HAP-1 (cell line): ENCODE data around the gene NUDT4B.
"Not testable (repeated sequence)": the region's sequence is repeated elsewhere in the genome, so short reads cannot be mapped to it uniquely, and the experiment has no call there.

Experiments
- DNase-seq, 2 experiments: peaks; one replicate each; pipeline ENCODE4 v3.0.0-alpha.2; 2016 to 2020; ENCODE audit warnings: low spot score in 2 of 2
- H3K27me3 ChIP-seq: fragments of 250-450 bp; sonication (Bioruptor Pico); 2 replicates; pipeline ENCODE4 v1.5.1; 2020; ENCODE audit warnings: low read depth, mild to moderate bottlenecking, moderate library complexity
- H3K36me3 ChIP-seq: fragments of 250-450 bp; sonication (Bioruptor Pico); replicated peaks from 2 replicates; pipeline ENCODE4 v1.5.1; 2020; ENCODE audit warnings: mild to moderate bottlenecking
- H3K4me1 ChIP-seq: fragments of 250-450 bp; sonication (Bioruptor Pico); 2 replicates; pipeline ENCODE4 v1.5.1; 2020; ENCODE audit warnings: mild to moderate bottlenecking
- H3K4me3 ChIP-seq: fragments of 250-450 bp; sonication (Bioruptor Pico); 2 replicates; pipeline ENCODE4 v1.5.1; 2020; ENCODE audit warnings: mild to moderate bottlenecking, moderate library complexity
- H3K9me3 ChIP-seq: fragments of 250-450 bp; sonication (Bioruptor Pico); 2 replicates; pipeline ENCODE4 v1.5.1; 2020; ENCODE audit warnings: mild to moderate bottlenecking, moderate library complexity
- in situ Hi-C: fragments of 300-500 bp; cut with MboI; formaldehyde crosslinking; loops from 3 replicates; pipeline ENCODE4 v1.14.3; 2020; ENCODE audit warnings: low sequenced_read_pairs, inconsistent platforms, mixed read lengths

Gene NUDT4B

DNA sequence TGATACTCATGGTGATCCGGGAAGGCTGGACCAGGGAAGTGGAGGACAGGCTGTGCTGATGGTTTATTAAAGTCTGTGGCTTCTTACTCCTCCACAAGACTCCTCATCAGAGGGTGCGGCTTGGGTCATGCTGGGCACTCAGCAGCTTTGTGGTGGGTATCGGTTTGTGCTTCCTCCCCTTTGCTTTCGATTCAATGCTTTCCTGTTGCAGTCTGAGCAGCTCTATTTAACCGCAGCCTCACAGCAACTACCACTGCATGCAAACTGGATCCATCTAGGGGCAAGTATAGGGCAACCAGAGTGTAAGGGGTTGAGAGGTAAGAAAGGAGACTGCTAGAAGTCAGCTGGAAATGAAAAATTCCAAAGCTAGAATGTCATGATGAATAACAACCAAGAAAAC lies 9.8 kb downstream of the NUDT4B start:
- DNase-seq, H3K36me3 ChIP-seq, H3K4me1 ChIP-seq, H3K9me3 ChIP-seq, H3K27me3 ChIP-seq, in situ Hi-C loops, H3K4me3 ChIP-seq: not testable (repeated sequence)

DNA sequence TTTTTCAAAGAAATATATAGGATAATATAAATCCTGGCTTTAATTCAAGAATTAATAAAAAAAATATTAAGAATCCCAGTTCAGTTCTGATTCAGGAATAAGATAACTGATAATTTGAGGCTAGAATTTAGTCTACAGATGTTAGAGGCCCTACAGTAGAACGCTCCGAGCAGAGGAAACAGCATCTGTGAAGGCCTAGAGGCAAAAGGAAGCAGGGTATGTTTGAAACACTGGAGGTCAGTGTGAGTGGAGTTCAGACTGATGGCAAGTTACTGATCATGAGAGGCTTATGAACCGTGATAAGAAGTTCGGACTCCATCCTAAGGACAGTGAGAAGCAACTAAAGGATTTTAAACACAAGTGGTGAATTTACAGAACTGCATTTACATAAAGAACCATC lies 10.4 kb downstream of the NUDT4B start:
- H3K36me3 ChIP-seq, H3K4me3 ChIP-seq, in situ Hi-C loops, H3K4me1 ChIP-seq, DNase-seq, H3K27me3 ChIP-seq, H3K9me3 ChIP-seq: not testable (repeated sequence)

DNA sequence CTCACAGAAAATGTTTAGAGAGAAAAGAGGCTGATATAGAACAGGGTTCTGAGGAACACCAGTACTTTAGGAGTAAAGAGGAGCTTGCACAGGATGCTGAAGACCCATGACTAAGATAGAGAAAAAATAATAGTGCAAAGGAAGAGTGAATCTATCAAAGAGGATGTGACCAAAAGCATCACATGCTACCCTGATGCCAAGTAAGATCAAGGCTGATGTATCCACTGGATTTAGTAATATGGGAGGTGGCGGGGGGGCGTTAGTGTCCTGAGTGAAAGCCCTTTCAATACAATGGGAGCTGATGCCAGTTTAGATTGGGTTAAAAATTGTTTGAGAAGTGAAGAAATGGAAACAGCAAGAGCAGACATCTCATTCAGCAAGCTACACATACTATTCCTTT lies 11.2 kb downstream of the NUDT4B start:
- in situ Hi-C loops, H3K9me3 ChIP-seq, H3K27me3 ChIP-seq, H3K36me3 ChIP-seq, H3K4me1 ChIP-seq, H3K4me3 ChIP-seq: not testable (repeated sequence)
- peak in 1 of 2 experiments; percentile 2 for DNase-seq

- H3K27me3 ChIP-seq, in situ Hi-C loops, H3K4me3 ChIP-seq, DNase-seq, H3K4me1 ChIP-seq, H3K9me3 ChIP-seq, H3K36me3 ChIP-seq: not testable (repeated sequence)
These were observed 11.6 kb downstream of the NUDT4B start for GRCh38 chr1:148760206-148760605.

DNA sequence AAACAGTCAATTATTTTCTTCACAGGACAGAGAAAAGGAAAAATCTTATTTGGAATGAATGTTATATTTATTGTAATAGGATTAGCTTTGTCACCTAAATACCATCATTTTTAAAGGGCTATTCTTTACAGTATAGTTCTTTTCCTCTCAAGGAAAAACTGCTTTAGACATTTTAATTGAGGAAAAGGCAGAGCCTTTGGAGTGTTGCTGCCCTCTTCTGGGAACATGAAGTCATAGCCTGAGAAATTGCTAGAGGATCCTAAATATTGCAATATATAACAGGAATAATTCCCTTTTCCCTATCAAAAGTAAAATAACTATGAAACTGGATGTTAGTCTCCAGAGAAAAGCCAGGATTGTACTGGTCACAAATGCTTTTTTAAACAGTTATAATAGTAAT lies 12.8 kb downstream of the NUDT4B start:
- H3K36me3 ChIP-seq, H3K27me3 ChIP-seq, DNase-seq, H3K4me3 ChIP-seq, H3K4me1 ChIP-seq, H3K9me3 ChIP-seq, in situ Hi-C loops: not testable (repeated sequence)

DNA sequence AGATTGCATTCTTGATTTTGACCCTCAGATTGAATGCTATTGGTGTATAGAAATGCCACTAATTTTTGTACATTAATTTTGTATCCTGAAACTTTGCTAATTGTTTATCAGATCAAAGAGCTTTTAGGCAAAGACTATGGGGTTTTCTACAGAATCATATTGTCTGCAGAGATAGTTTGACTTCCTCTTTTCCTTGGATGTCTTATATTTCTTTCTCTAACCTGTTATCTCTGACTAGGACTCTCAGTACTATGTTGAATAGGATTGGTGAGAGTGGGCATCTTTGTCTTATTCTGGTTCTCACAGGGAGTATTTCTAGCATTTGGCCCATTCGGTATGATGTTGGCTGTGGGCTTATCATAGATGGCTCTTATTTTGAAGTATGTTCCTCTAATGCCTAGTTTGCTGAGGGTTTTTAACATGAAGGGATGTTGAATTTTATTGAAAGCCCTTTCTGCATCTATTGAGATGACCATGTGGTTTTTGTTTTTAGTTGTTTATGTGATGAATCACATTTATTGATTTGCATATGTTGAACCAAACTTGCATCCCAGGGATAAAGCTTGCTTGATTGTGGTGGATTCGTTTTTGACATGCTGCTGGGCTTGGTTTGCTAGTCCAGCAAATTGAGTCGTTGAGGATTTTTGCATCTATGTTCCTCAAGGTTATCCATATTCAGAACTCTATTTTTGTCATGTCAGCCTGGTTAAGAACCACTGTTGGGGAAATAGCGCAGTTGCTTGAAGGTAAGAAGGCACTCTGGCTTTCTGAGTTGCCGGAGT lies 16.9 kb downstream of the NUDT4B start:
- H3K9me3 ChIP-seq, in situ Hi-C loops: not testable (repeated sequence)

DNA sequence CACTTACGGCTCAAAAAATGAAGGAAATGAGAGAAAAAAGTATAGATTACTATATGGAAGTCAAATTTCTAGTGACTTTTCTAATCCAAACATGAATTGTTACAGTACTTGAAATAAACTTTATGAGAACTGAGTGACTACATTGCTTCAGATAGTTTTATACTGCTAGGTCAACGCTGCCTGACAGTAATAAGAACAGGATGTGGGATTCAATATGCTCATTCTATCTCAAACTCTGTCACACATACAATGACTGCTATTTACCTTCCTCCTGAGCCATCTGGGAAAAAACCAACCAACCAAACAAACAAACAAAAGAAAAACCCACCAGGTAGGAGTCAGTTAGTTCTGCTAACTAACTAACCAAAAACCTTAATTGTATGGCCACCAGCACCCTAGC lies 20.0 kb downstream of the NUDT4B start:
- H3K36me3 ChIP-seq, H3K4me1 ChIP-seq, H3K9me3 ChIP-seq, H3K27me3 ChIP-seq, H3K4me3 ChIP-seq, in situ Hi-C loops, DNase-seq: not testable (repeated sequence)

More for the DNA sequence above, 16.9 kb downstream of the NUDT4B start:
- H3K36me3 ChIP-seq, H3K27me3 ChIP-seq, H3K4me1 ChIP-seq, H3K4me3 ChIP-seq, DNase-seq: not testable (repeated sequence)

DNA sequence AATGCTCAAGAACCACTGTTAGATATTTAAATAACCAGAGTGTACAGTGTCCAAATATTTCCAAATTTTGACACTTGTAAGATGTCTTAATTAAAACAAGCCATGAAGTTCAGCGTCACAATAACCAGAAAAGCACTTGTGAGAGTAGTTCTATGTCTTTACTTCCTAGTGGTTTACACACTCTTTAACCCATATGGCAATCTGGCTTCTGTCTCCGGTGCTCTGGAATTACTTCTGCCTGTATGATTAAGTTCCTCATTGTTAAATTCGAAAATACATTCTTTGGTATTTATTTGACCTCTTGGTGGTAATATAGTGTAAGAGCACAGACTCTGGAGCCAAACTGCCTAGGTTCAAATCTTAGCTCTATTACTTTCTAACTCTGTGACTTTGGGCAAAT lies 20.9 kb downstream of the NUDT4B start:
- DNase-seq, H3K36me3 ChIP-seq, H3K27me3 ChIP-seq, H3K4me3 ChIP-seq, H3K4me1 ChIP-seq, in situ Hi-C loops, H3K9me3 ChIP-seq: not testable (repeated sequence)

DNA sequence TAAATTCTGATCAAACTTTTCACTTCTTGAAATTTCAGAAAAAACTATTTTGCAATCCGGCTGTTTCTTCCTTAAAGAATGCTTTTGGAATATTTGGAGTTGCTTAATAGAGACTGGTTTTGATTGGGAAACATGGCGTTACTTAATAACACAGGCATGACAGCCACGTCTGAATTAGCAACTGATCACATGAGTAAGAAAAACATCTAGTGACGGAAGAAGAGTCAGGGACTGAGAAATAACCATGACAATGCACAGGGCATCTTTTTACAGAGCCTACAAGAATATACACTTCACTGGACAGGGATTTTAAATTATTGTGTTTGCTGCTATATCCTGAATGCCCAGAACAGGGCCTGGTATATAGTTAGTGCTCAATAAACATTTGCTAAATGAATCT lies 25.1 kb downstream of the NUDT4B start:
- in situ Hi-C loops = not testable (repeated sequence)

DNA sequence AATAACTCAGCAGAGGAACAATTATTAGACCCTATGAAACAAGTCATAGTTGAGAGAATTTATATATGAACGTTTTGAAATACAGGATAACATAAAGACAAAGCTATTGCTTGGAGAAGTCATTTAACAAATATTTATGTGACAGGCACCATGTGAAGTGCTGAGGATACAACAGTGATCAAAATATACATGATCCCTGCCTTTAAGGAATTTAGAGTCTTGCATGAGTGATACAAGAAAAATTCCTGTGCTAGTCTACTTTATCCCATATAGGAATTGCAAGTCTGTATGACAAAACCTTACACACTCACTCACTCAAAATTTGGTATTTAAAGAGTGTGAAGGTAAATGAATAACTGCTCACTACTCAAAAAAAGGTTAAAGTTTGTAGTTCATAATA lies 25.5 kb downstream of the NUDT4B start:
- H3K4me1 ChIP-seq, in situ Hi-C loops, DNase-seq, H3K4me3 ChIP-seq, H3K27me3 ChIP-seq, H3K9me3 ChIP-seq, H3K36me3 ChIP-seq: not testable (repeated sequence)

More for the DNA sequence above, 25.1 kb downstream of the NUDT4B start:
- not testable (repeated sequence) for H3K4me1 ChIP-seq, H3K4me3 ChIP-seq, H3K36me3 ChIP-seq, DNase-seq, H3K27me3 ChIP-seq, H3K9me3 ChIP-seq

DNA sequence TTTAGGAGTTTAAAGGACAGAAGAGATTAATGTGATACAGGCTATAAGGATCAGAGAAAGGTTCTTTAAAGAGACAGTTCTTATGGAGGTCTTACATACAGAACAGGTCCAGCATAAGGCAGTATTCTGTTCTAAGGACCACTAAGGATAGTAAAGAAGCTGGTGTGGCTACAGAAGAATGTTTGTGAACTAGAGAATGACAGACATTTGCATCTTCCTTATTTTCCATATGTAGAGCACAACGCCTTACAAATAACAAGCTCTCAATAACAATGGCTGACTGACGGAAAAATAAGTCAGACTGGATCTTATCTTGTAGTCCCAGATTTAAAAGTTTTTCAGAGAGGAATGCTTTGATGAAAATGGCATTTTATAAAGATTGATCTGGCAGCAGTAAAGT lies 26.7 kb downstream of the NUDT4B start:
- H3K4me1 ChIP-seq, in situ Hi-C loops, H3K9me3 ChIP-seq, DNase-seq, H3K27me3 ChIP-seq, H3K36me3 ChIP-seq, H3K4me3 ChIP-seq: not testable (repeated sequence)

DNA sequence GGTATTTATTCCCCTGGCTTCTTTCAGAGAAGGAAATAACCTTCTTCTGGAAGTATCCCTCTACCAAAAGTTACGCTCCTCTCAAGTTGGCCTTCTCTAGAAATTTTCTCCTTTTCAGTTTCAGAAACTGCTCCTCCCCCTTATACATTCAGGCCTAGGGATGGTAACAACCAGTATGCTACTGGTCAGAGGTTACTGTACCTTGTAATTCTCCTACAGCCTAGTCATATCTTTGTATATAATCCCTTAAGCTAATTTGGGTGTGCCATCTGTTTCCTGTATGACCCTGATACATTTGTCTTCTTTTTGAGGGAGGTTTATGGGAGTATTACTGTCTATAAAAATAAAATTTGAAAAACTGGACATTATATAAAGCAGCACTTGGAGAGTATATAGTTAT lies 29.1 kb downstream of the NUDT4B start:
- H3K9me3 ChIP-seq, in situ Hi-C loops, DNase-seq, H3K4me3 ChIP-seq, H3K27me3 ChIP-seq, H3K4me1 ChIP-seq, H3K36me3 ChIP-seq: not testable (repeated sequence)

GRCh38 chr1:148780404-148780803 lies 31.8 kb downstream of the NUDT4B start:
- DNase-seq, H3K27me3 ChIP-seq, H3K36me3 ChIP-seq, H3K4me3 ChIP-seq, H3K9me3 ChIP-seq, H3K4me1 ChIP-seq, in situ Hi-C loops: not testable (repeated sequence)

DNA sequence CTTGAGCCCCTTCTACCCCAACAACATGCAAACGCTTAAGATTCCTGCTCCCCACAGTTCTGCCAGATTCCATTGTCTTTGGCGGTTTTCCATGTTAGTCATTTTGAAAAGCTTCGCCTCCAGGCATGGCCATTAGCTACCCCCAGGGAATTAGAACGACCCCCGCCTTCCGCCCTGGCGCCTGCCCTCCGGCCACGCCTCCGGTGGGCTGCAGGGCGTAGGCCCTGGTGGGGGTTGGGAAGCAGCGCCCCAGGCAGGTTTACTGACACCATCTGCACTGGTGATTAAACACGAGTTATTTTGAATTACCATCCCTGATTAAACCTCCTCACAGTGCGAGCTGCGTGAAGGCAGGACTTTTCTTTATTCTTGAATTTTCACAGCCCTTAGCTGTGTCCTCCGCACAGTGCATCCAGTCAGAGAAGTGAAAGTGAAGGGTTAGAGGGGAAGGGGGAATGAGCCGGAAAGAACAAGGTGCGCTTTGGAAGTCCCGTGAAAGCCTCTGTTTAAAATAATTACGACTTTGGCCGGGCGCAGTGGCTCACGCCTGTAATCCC lies 43.0 kb downstream of the NUDT4B start:
- in situ Hi-C loops, H3K9me3 ChIP-seq, H3K4me1 ChIP-seq: not testable (repeated sequence)

More for the DNA sequence above, 43.0 kb downstream of the NUDT4B start:
- H3K4me3 ChIP-seq, H3K27me3 ChIP-seq, H3K36me3 ChIP-seq, DNase-seq: not testable (repeated sequence)
